B cell (primary cell): ENCODE measurements around the gene DDI2.

Source experiments
- CTCF ChIP-seq: fragments of 200-600 bp; IDR thresholded peaks from one replicate; pipeline ENCODE4 v1.8.0; 2022; ENCODE audit warnings: antibody characterized with exemption, mild to moderate bottlenecking
- EZH2 ChIP-seq: IDR thresholded peaks from 2 replicates; pipeline ENCODE4 v1.6.1; 2012; ENCODE audit warnings: borderline replicate concordance, low read depth, mild to moderate bottlenecking, moderate library complexity, low read length; ENCODE audit not compliant: insufficient read depth, poor library complexity, severe bottlenecking

GRCh38 chr1:15671430-15671829, 54.2 kb downstream of the DDI2 start:
- TF ChIP-seq CTCF: no peak
- no peak for TF ChIP-seq EZH2
